Superior temporal gyrus (tissue), 1 donor: ENCODE results near the gene SLC8A3.

ENCODE experiments used
- DNase-seq: peaks from one replicate; pipeline ENCODE4 v3.0.0-alpha.2; 2016; ENCODE audit errors: extremely low spot score

SLC8A3 gene

DNA sequence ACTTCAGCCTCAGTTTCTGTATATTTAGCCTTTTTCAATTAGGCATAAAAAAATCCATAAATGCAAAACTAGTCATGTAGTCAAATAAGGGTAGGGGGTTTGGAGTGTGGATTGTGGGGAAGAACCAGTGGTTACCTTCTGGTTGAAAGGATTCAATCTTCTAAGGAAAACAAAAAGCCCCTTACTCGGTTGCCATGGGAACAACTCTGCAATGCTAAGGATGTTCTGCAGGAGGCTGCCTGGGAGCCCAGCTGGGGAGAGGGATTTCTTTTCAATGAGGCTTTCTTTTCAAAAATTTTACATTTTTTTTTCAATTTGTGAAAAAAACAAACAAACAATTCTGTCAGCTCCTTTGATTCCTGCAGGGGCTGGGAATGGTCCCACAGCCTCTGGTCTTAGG, 67.2 kb downstream of the SLC8A3 start:
- DNase-seq: no peak

GRCh38 chr14:70118064-70118463, 70.7 kb downstream of the SLC8A3 start:
- DNase-seq: no peak

DNA sequence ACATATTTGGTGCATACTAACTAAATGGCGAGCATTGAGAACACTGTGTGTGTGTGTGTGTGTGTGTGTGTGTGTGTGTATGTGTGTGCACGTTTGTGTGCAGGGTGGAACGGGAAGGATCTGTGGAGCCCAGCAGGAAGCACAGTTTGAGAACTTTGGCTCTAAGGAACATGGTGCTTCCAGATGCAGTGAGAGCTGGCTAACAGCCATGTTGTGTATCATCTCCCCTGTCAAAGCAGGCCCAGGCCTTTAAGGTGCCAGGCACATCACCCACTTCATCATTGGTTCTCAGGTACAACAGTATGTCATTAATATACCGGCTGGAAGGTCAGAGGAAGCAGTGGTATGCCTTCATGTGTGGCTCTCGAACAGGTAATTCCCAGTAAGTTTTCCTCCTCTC, 72.5 kb downstream of the SLC8A3 start:
- DNase-seq: no peak

GRCh38 chr14:70114621-70115156, 74.1 kb downstream of the SLC8A3 start:
- no peak for DNase-seq

DNA sequence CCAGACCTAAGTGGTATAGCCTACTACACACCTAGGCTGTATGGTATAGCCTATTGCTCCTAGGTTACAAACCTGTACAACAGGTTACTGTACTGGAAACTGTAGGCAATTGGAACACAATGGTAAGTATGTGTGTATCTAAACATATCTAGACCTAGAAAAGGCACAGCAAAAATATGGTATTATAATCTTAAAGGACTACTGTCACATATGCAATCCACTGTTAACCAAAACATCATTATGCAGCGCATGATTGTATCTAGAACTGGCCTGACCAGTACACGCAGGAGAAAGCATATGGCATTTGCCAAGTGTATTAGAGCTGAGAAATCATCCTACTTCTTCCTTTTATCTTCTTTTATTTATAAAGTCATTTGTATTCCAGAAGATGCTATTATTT, 75.5 kb downstream of the SLC8A3 start:
- no peak for DNase-seq

- DNase-seq: peak; percentile 58
These were observed 80.3 kb downstream of the SLC8A3 start for GRCh38 chr14:70108419-70108818.

- no peak for DNase-seq
These were observed 81.4 kb downstream of the SLC8A3 start for GRCh38 chr14:70107309-70107708.

DNA sequence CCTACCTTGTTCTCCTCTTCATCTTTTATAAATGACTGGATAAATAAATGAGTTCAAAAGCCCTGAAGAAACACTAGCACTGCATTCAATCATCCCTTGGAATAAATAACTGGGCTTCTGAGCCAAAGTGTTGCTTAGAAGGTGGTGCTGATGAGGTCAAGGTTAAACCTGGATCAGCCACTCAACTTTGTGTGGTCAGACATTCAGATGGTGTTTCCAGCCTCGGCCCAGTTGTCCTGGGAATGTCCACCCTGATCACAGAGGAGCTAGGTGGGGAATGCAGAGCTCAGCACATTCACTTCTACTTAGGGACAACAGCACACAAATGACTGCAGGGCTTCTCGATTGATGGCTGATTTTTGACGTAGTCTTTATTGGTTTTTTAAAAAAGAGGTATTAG, 88.7 kb downstream of the SLC8A3 start:
- DNase-seq: no peak

- peak; percentile 73 for DNase-seq
These were observed 90.4 kb downstream of the SLC8A3 start for GRCh38 chr14:70098250-70098809.

DNA sequence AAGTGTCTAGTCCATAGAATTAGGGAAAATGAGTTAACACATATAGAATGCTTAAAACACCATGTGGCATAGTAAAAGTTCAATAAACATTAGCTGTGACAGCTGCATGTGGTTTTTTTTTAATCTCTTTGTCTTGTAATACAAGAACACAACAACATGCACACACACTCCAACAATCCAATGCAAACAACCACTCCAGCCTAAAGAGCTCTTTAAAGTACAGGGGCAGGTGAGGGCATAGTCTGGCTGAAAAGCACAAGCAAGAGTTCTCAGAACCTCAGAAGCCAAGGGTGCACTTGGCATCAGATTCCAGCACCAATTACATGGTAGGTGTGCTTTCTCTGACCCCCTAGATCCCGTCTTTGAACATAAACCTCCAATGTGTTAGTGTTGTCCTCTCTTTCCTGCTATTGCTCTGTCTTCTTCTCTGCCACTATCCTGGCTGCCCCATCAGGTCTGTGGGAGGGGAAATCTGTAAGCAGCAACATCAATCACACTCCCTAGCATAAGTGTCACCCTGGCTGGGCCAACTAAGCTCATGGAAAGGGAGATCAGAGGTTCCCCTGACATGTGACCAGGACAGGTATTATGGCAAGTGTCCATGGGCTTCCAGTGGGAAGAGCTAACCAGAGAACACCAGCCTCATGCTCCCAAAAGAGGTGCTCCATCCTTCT, 91.0 kb downstream of the SLC8A3 start:
- no peak for DNase-seq

DNA sequence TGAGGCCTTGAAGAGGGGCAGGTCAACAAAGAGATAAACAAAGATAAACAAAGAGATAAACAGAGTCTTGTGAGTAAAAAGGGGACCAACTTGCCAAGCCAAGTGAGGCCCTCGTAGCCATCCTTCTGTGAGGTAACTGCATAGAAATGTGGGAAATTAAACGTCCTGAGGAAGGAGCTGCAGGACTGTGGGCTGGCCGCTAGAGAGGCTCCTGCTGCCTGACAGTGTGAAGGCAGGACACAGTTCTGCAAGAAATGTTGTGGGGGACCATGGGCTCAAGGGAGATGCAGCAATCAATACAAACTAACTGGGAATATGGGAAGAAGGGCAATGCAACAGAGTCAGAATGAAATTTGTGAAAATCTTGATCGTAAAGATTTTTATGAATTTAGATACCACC, 91.9 kb downstream of the SLC8A3 start:
- DNase-seq: no peak

DNA sequence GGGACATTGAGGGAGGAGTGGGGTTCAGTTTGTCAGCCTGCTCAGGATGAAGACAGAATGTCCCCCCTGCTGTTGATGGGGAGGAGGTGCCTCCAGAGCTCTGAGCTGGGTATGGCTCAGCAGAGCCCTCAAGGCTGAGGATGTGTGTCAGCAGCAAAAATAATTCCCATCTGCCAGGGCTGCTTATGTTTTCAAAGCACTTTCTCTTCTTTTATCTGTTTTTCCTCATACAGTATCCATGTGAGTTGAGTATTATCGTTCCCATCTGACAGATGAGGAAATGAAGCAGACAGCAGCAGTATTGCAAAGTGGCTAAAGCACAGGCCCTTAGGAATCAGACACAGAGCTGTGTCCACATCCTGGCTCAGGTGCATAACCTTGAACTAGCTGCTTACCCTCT, 94.1 kb downstream of the SLC8A3 start:
- DNase-seq: no peak

DNA sequence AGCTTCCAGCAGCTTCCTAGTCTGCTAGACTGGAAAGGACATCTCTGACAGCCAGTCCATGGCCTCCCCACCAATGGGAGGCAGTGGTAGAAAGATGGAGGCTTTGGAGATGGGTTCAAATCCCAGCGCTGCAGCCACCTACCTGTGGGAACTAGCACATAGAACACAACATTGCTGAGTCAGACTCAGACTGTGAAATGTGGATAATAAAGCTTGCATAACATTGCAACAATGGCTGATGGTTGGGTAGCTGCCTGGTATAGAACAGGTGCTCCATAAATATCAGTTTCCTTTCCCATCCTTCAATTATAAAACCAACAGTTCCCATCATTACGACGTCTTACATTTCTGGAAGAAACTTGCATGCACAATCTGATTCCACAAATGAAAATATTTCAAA, 94.6 kb downstream of the SLC8A3 start:
- DNase-seq: no peak

DNA sequence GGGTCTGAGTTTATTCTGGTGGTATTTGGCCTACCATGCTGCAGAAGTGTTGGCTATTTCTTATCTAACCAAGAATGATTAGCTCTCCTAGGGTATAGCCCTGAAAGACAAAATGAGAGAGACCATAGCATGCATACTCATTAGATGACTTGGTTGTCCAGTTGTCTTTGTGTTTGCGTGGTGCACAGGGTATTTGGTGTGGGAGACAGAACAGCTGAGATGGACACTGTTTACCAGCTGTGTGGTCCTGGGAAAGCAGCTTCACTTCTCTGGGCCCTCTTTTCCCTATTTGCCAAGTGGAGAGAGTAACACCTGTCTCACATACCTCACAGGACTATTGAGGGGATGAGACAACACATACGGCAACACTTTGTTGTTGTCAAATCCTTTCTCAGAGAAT, 95.6 kb downstream of the SLC8A3 start:
- no peak for DNase-seq

GRCh38 chr14:70087380-70087697, 101.4 kb downstream of the SLC8A3 start:
- DNase-seq: no peak

DNA sequence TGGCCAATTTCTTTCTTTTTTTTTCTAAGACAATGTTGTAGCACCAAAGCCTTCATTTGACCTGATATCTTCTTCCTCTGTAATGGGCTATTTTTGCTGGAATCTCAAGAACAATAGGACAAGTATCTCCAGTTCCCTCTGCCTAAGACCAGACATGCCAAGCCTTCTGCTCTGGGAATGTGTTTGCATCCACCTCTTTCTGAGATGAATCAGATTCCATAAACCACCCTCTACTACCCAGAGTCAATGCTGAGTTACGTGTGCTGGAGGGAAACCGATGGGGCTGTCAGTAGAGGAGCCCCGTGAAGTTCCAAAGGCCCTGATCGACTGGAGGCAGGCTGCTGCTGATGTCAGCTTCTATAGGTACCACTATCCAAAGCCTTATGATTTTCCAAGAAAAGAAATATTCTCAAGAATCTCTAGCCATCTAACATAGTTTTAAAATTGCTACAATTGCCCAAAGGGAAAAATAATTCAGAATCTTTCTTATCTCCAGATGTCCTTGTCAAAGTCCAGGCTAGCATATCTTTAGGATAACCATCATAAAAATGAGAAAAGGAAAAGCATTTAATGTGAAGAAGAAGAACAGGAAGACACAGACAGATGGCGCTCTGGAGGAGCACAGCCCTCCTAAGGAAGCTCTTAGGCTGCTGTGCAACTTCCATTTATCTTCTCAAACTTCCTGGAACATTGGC, 101.9 kb downstream of the SLC8A3 start:
- peak; percentile 69 for DNase-seq

DNA sequence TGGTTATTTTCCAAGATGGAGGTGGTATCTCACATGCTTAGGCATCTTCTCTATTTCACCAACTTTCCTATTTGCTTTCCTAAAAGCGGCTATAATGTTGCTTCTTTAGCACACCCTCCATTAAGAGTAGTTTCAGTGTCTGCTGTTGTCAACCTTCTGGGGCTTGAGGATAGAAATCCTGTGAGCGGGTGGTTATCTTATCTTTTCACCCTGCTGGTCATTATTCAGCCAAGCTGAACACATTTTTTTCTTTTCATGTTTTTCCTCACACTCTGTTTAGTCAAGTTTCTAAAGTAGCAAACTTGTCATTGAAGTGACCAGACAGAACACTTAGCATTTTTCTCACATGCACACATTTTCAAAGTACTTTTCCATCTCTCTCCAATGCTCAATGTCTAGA, 104.5 kb downstream of the SLC8A3 start:
- DNase-seq: no peak

DNA sequence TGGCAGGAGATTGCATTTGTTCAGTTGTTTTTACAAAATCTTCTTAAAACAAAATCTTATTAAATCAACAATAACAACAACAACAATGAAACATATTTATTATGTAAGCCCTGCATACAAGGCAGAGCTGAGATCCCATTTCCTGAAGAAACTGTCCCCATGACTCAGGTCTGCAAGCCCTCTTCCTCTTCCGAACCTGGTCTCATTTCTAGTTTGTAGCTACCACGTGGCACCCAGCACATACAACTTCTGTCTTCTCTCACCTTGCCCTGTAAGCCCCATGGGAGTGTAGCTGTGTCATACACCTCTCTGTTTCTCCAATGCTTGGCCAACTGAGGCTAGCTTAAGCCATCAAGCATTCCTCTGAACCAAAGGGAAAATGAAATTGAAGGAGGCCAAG, 106.4 kb downstream of the SLC8A3 start:
- DNase-seq: no peak

- DNase-seq: peak; percentile 42
These were observed 108.7 kb downstream of the SLC8A3 start for GRCh38 chr14:70080076-70080475.

- no peak for DNase-seq
These were observed 110.4 kb downstream of the SLC8A3 start for GRCh38 chr14:70078329-70078728.

DNA sequence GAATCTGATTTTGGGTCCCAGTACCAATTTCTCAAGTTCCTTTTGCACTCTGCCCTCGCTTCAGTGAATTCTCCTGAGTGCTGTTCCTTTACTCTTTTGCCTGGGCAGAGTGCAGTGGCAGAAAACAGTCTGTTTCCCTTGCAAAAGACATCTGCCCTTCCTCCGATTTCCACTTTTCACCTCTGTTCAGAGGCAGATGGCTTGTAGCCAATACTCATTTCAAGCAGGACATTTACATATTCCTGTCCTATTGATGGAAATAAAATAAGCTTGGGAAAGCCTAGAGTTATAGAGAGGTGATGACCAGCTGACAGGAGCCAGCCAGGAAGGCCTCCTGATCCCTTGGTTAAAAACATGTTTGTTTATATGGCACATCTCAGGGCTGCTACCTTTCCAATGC, 111.0 kb downstream of the SLC8A3 start:
- no peak for DNase-seq

GRCh38 chr14:70077005-70077404, 111.7 kb downstream of the SLC8A3 start:
- no peak for DNase-seq

GRCh38 chr14:70073924-70074566, 114.7 kb downstream of the SLC8A3 start:
- DNase-seq: peak; percentile 81
